ENCODE results near the gene CADM3. TPM values are rescaled to one million over a fixed set of nuclear protein-coding genes. Genes with fewer than 3 reads are reported as not detected.

CADM3 gene
- total and polyA plus RNA-seq, 2 of the 8 experiments (the other 6 are each of a cell fraction or from before 2014, with no cell fraction given) = 8.3 to 8.5 TPM

DNA sequence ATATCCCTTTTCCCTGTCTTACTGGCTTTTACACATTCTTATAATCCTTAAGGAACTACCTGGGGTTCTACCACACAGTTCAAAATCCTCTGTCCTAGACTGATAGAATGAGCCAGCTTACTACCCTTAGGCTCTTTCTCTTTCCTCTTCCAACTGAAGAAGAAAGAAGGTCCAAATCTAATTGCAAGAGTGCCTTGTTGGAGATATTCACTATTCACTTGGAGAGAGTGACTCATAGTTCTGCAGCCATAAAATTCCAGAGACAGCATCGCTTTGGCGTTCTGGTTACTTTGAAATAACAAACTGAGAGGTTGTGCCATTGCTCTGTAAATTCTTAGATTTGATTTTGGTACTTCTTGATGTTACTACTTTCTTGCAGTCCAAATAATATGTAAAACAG is 4.2 kb downstream of the CADM3 start (continued):
- TF ChIP-seq ATF3 (IDR thresholded peaks at IDR 0.05; ENCODE audit: insufficient read depth, low read depth, low read length) (no peak), BRCA1 (IDR thresholded peaks at IDR 0.05; ENCODE audit: low read depth, low read length) (no peak)

Data from H1 (cell line).